ENCODE data around the gene EPN1.

DNA sequence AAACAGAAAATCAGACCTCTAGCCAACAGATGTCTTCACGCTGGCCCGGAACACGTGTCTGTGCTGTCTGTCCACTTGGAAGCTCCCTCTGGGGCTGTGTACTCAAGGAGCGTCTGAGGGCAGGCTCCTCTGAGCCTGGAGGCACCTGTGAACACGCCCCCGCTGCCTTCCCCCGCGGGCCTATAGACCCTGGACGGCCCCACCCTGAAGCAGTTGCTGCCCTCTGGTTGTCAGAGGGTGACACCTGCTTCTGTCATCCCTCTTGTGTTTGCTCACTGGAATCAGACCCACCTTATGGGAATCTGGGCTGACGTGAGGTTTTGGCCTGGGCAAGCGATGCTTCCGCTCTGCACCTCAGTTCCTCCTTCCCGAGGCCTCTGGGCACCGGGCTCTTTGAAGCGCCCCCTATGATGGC is 19.2 kb downstream of the EPN1 start:
- TF ChIP-seq CTCF (IDR thresholded peaks at IDR 0.05) (no peak), POLR2A (IDR thresholded peaks at IDR 0.05) (no peak)
